Ishikawa (cell line): ENCODE measurements around the gene NOS1.

Source experiments
- CEBPB ChIP-seq: IDR thresholded peaks from 2 replicates; pipeline ENCODE4 v1.6.1; 2012
- CREB1 ChIP-seq: IDR thresholded peaks from 2 replicates; pipeline ENCODE4 v1.6.1; 2012; ENCODE audit warnings: low read depth
- EGR1 ChIP-seq: IDR thresholded peaks from 2 replicates; pipeline ENCODE4 v1.6.1; 2012
- EP300 ChIP-seq: IDR thresholded peaks from 2 replicates; pipeline ENCODE4 v1.6.1; 2012; ENCODE audit warnings: borderline replicate concordance
- FOXM1 ChIP-seq: IDR thresholded peaks from 2 replicates; pipeline ENCODE4 v1.6.1; 2012; ENCODE audit warnings: low read depth, borderline replicate concordance
- NFIC ChIP-seq: IDR thresholded peaks from 2 replicates; pipeline ENCODE4 v1.6.1; 2012
- RAD21 ChIP-seq: IDR thresholded peaks from 2 replicates; pipeline ENCODE4 v1.6.1; 2012; ENCODE audit warnings: low read depth
- REST ChIP-seq: IDR thresholded peaks from 2 replicates; pipeline ENCODE4 v1.6.1; 2012; ENCODE audit warnings: low read depth, mild to moderate bottlenecking
- TAF1 ChIP-seq: IDR thresholded peaks from 2 replicates; pipeline ENCODE4 v1.6.1; 2012; ENCODE audit warnings: low read depth, mild to moderate bottlenecking
- TCF12 ChIP-seq: IDR thresholded peaks from 2 replicates; pipeline ENCODE4 v1.6.1; 2012; ENCODE audit warnings: low read depth
- TEAD4 ChIP-seq: IDR thresholded peaks from 2 replicates; pipeline ENCODE4 v1.6.1; 2012
- USF1 ChIP-seq: IDR thresholded peaks from 2 replicates; pipeline ENCODE4 v1.6.1; 2012
- YY1 ChIP-seq: IDR thresholded peaks from 2 replicates; pipeline ENCODE4 v1.6.1; 2012; ENCODE audit warnings: low read depth
- ZBTB7A ChIP-seq: IDR thresholded peaks from 2 replicates; pipeline ENCODE4 v1.6.1; 2012; ENCODE audit warnings: low read depth
- TF ChIP-seq, protein P1 (sequence below): IDR thresholded peaks from 2 replicates; pipeline ENCODE4 v1.6.1; 2012

NOS1 gene

DNA sequence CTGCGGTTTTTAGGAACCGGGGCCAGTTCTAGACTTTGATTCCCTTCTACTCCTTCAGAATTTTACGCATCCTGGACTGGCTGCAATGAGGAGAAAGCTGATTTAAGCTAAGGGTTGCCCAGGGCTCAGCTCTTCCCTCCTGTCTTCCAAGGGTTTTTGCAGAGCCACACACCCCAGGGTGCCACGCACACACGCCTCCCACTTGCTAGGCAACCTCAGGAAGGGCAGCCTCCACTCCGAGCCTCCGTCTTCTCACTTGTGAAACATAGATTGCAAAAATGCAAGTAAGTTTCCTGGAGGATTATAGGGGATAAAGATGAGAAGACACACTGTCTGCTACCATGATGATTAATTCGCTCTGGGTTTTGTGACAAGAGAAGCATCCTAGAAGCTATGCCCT, 31.7 kb downstream of the NOS1 start:
- no peak for TF ChIP-seq TAF1
- no peak for TF ChIP-seq CREB1
- no peak for TF ChIP-seq ZBTB7A
- no peak for TF ChIP-seq EGR1
- TF ChIP-seq EP300: no peak
- no peak for TF ChIP-seq YY1
- no peak for TF ChIP-seq CEBPB
- TF ChIP-seq TEAD4: no peak
- TF ChIP-seq USF1: no peak
- TF ChIP-seq FOXM1: no peak
- no peak for TF ChIP-seq TCF12
- no peak for TF ChIP-seq REST
- no peak for TF ChIP-seq RAD21

GRCh38 chr12:117328556-117329100, 32.8 kb downstream of the NOS1 start:
- TF ChIP-seq REST (no peak), RAD21 (no peak), EGR1 (no peak), NFIC (no peak), YY1 (no peak), TCF12 (no peak), CEBPB (no peak), TEAD4 (no peak)
- TF ChIP-seq, protein P1, sequence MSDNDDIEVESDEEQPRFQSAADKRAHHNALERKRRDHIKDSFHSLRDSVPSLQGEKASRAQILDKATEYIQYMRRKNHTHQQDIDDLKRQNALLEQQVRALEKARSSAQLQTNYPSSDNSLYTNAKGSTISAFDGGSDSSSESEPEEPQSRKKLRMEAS: no peak

DNA sequence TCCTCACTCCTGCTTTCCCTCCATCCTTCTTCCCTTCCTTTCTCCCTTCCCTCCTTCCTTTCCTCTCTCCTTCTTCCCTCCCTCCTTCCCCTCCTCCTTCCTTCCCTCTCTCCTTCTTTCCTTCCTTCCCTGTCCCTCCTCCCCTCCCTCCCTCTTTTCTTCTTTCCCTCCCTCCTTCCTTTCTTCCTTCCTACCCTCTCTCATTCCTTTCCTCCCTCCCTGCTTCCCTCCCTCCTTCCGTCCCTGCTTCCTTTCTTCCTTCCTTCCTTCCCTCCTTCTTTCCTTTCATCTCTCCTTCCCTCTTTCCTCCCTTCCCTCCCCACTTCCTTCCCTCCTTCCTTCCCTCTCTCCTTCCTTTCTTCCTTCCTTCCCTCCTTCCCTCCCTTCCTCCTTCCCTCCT, 39.0 kb downstream of the NOS1 start:
- TF ChIP-seq CREB1 (no peak), CEBPB (no peak), FOXM1 (no peak), TEAD4 (no peak), TAF1 (no peak), REST (no peak), EGR1 (no peak), RAD21 (no peak), ZBTB7A (no peak), USF1 (no peak), TCF12 (no peak), EP300 (no peak)

GRCh38 chr12:117321572-117321971, 39.9 kb downstream of the NOS1 start:
- TF ChIP-seq NFIC (no peak), USF1 (no peak), CREB1 (no peak), REST (no peak), FOXM1 (no peak), EP300 (no peak), CEBPB (no peak), TAF1 (no peak), YY1 (no peak), RAD21 (no peak), TEAD4 (no peak), TCF12 (no peak), ZBTB7A (no peak), EGR1 (no peak)
- TF ChIP-seq, protein P1: no peak
